ENCODE results near the gene ATP6V0A1.

DNA sequence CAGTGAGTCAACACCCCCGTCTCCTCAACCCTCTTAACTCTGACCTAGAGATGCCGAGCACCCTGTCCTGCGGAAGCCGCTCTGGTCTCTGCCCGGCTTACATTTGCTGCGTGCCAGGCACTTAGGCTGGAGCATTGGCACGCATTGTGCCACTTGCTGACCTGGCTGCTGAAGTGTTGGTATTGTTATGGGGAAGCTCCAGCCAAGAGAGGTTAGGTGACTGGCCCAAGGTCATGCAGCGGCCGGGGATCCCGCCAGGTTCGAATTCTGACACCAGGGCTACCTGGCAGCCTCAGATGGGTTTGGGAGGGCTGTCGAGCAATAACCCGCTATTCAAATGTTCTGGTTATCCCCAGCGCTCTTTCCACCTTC lies 89.0 kb downstream of the ATP6V0A1 start:
- TF ChIP-seq, protein P1, sequence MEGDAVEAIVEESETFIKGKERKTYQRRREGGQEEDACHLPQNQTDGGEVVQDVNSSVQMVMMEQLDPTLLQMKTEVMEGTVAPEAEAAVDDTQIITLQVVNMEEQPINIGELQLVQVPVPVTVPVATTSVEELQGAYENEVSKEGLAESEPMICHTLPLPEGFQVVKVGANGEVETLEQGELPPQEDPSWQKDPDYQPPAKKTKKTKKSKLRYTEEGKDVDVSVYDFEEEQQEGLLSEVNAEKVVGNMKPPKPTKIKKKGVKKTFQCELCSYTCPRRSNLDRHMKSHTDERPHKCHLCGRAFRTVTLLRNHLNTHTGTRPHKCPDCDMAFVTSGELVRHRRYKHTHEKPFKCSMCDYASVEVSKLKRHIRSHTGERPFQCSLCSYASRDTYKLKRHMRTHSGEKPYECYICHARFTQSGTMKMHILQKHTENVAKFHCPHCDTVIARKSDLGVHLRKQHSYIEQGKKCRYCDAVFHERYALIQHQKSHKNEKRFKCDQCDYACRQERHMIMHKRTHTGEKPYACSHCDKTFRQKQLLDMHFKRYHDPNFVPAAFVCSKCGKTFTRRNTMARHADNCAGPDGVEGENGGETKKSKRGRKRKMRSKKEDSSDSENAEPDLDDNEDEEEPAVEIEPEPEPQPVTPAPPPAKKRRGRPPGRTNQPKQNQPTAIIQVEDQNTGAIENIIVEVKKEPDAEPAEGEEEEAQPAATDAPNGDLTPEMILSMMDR (IDR thresholded peaks at IDR 0.05; ENCODE audit: insufficient read depth, low read depth, low read length), result no peak
- TF ChIP-seq EZH2 (IDR thresholded peaks at IDR 0.05; ENCODE audit: insufficient read depth, low read length), result no peak
